ENCODE measurements around the gene TAS1R3. TPM values are rescaled to one million over a fixed set of nuclear protein-coding genes. Genes with fewer than 3 reads are reported as not detected.

The TAS1R3 gene
- total RNA-seq, 1 experiment from 2014 or later: 0.28 TPM

DNA sequence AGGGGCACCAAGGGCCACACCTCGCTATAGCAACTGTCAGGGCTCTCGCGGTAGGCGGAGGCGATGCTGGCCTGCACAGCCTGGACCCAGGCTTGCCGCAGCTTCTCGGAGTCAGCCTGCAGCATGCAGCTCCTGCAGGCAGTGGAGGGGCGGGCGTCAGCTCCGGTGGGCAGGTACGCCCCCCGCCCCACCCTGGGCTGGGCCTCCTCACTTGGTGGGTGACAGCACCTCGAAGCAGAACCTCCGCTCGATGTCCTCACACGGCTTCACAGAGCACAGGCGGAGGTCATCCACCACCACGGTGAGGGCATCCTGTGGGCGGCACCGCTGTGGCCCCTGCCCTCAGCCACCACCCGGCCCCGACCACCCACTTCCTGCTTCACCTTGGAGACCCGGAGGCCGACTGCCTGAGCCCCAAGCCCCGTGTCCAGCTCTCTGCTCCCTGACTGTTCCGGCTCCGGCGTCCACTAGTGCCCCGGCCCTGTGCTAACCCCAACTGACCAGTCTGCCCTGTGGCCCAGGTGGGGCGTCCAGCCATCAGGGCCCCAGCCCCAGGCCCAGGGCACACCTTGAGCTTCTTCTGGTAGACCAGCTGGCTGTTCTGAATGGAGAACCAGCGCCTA, 33.2 kb upstream of the TAS1R3 start:
- Histone ChIP-seq H3K79me1 (ENCODE audit: insufficient read depth, low read depth, low read length, poor library complexity, severe bottlenecking) (no peaks in the 10 kb centered on the region), H3K18ac (ENCODE audit: insufficient read length, low read depth, low read length) (no peak overlapping the region), H3K14ac (ENCODE audit: insufficient read depth, low read length) (no peak overlapping the region), H3K56ac (ENCODE audit: insufficient read length, low read depth, low read length) (no peak overlapping the region), H3K4me1 (ENCODE audit: insufficient read depth, low read length) (no peaks in the 10 kb centered on the region), H3K4ac (ENCODE audit: low read depth, low read length) (no peak overlapping the region), H3K9ac (ENCODE audit: extremely low read depth, insufficient read length, low read length) (no peak overlapping the region), H2AFZ (ENCODE audit: low read length) (no peak overlapping the region), H3K9me3 (ENCODE audit: control insufficient read depth, low read depth, low read length) (no peaks in the 10 kb centered on the region), H3T11ph (ENCODE audit: low read length) (no peak overlapping the region), H2AK5ac (ENCODE audit: insufficient read length, low read length) (no peak overlapping the region), H4K8ac (replicated peaks; ENCODE audit: insufficient read length, low read depth, low read length) (no peak overlapping the region), H2BK5ac (ENCODE audit: insufficient read length, low read length) (no peak overlapping the region), H3K27ac (ENCODE audit: insufficient read length, low read depth, low read length) (no peak overlapping the region), H3K4me2 (ENCODE audit: insufficient read depth, insufficient read length, low read length) (no peak overlapping the region), H4K5ac (ENCODE audit: insufficient read length, low read depth, low read length) (no peak overlapping the region), H4K20me1 (ENCODE audit: control insufficient read depth, insufficient read depth, insufficient read length) (no peaks in the 10 kb centered on the region), H2BK120ac (ENCODE audit: low read depth, low read length, poor library complexity, severe bottlenecking) (no peak overlapping the region), H4K91ac (ENCODE audit: insufficient read length, low read depth, low read length) (no peak overlapping the region), H3K23me2 (ENCODE audit: insufficient read length, low read depth, low read length, poor library complexity, severe bottlenecking) (peaks cover 4% of the 10 kb centered on the region), H2BK12ac (ENCODE audit: insufficient read length, low read depth, low read length) (no peak overlapping the region), H3K23ac (ENCODE audit: insufficient read length, low read depth, low read length) (no peak overlapping the region), H2BK15ac (ENCODE audit: low read depth, low read length) (no peak overlapping the region), H3K79me2 (ENCODE audit: insufficient read depth, low read length) (no peaks in the 10 kb centered on the region), H2BK20ac (ENCODE audit: low read depth, low read length, poor library complexity, severe bottlenecking) (no peak overlapping the region), H3K27me3 (ENCODE audit: insufficient read depth, low read length) (no peaks in the 10 kb centered on the region)
- DNase-seq: no peak
- H3K4me3 Mint-ChIP-seq: no peak overlapping the region
- H3K4me1 Mint-ChIP-seq: no peaks in the 10 kb centered on the region
- no peaks in the 10 kb centered on the region; a peak in 1 of 7 replicates for H3K36me3 Mint-ChIP-seq (ENCODE audit: insufficient read depth in 1 of 3, low read depth in 3 of 3)
- no peaks in the 10 kb centered on the region for H3K9me3 Mint-ChIP-seq
- TF ChIP-seq, protein P1, sequence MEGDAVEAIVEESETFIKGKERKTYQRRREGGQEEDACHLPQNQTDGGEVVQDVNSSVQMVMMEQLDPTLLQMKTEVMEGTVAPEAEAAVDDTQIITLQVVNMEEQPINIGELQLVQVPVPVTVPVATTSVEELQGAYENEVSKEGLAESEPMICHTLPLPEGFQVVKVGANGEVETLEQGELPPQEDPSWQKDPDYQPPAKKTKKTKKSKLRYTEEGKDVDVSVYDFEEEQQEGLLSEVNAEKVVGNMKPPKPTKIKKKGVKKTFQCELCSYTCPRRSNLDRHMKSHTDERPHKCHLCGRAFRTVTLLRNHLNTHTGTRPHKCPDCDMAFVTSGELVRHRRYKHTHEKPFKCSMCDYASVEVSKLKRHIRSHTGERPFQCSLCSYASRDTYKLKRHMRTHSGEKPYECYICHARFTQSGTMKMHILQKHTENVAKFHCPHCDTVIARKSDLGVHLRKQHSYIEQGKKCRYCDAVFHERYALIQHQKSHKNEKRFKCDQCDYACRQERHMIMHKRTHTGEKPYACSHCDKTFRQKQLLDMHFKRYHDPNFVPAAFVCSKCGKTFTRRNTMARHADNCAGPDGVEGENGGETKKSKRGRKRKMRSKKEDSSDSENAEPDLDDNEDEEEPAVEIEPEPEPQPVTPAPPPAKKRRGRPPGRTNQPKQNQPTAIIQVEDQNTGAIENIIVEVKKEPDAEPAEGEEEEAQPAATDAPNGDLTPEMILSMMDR (conservative IDR thresholded peaks at IDR 0.05): no peak
- WGBS (ENCODE audit: extremely low coverage, insufficient read length, low lambda C conversion rate): no CpG with 5 or more reads among the region's 31 CpGs
- H3K27ac Mint-ChIP-seq: no peak overlapping the region
- H3K27me3 Mint-ChIP-seq (ENCODE audit: low read depth): no peaks in the 10 kb centered on the region
